ENCODE results near the gene RBMS1. TPM values are rescaled to one million over a fixed set of nuclear protein-coding genes. Genes with fewer than 3 reads are reported as not detected.

RBMS1 gene
- total RNA-seq, 4 donors from 2014 or later = 13.0 to 24.5 (median 14.1) TPM

DNA sequence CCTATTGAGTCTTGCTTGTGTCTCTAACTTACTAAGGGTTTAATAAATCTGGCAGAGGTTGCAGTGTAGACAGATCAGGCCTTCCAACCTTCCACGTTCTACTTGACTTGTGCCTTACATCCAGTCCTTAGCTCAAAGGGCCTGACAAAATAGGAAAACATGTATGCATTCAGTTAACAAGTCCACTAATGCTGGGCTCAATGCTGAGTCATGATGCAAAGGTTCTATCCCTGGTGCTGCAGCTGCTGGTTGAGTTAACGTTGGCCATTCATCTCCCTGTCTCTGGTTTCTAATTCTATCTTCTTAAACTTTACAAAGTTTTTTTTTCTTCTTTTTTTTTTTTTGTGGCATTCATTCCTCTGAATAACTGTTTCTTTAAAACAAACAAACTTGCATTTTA is 247.3 kb downstream of the RBMS1 start:
- Histone ChIP-seq H3K4me3 (no peak overlapping the region), H3K36me3 (no peaks in the 10 kb centered on the region), H3K4me1 (peaks cover 89 to 97% of the 10 kb centered on the region in 2 donors), H3K27ac (peak overlapping the region; percentile 83 to 87 (median 84)), H3K27me3 (no peaks in the 10 kb centered on the region), H3K9me3 (no peaks in the 10 kb centered on the region)
- DNase-seq (no peak), ATAC-seq (peak in 1 of 2 donors; percentile 11)
- in situ Hi-C loops (cut with MboI; ENCODE audit: low sequenced_read_pairs in 4 of 4) (no loop called here), intact Hi-C loops (cut with DNase I; ENCODE audit: low total_unique reads) (no loop called here)
- TF ChIP-seq CTCF (IDR thresholded peaks at IDR 0.05 in 4 of 5, conservative IDR thresholded peaks at IDR 0.05 in 1 of 5) = no peak
- TF ChIP-seq POLR2A (IDR thresholded peaks at IDR 0.05) = no peak

GRCh38 chr2:160245614-160246155 is 247.9 kb downstream of the RBMS1 start:
- H3K27ac ChIP-seq = peak overlapping the region; percentile 83 to 87 (median 84)
- in situ Hi-C loops (cut with MboI; ENCODE audit: low sequenced_read_pairs in 4 of 4) = no loop called here
- H3K9me3 ChIP-seq = no peaks in the 10 kb centered on the region
- H3K36me3 ChIP-seq = no peaks in the 10 kb centered on the region
- H3K27me3 ChIP-seq = no peaks in the 10 kb centered on the region
- intact Hi-C loops (cut with DNase I; ENCODE audit: low total_unique reads) = no loop called here
- H3K4me3 ChIP-seq = no peak overlapping the region
- no peak for ATAC-seq
- no peak for TF ChIP-seq CTCF (IDR thresholded peaks at IDR 0.05 in 4 of 5, conservative IDR thresholded peaks at IDR 0.05 in 1 of 5)
- TF ChIP-seq POLR2A (IDR thresholded peaks at IDR 0.05) = no peak
- DNase-seq = no peak
- peaks cover 88 to 96% of the 10 kb centered on the region in 2 donors for H3K4me1 ChIP-seq

DNA sequence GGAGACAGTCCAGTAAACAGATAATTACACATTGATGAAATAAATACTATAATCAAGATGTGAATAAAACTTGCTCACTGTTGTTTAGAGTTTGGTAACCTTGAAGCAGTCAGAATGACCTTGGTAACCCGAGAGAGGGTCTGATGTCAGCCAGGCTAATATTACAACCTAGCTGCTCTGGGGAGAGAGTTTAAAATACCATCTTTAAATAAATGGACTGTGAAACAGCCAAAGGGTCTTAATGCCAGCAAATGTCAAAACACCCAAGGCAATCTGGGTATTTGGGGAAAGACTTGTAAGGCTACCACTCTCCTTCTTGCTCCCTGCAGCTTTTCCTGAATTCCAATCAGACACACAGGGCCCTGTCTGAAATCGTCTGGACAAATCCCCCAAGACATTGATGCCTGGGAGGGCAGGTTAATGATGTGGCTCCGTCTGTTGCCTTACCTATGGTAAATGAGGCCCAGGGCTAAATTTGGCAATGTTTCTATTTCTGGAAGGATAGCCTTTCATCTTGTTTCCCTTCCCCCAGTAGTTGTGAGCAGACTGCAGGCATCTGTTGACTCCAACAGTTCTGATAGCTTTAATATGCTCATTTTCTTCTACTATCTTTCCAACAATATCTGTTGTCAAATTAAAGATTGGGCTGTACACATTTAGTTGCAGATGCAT is 250.6 kb downstream of the RBMS1 start:
- Histone ChIP-seq H3K27ac (peak overlapping the region; percentile 83 to 87 (median 84)), H3K4me1 (peaks cover 84 to 92% of the 10 kb centered on the region in 2 donors), H3K36me3 (no peaks in the 10 kb centered on the region), H3K4me3 (no peak overlapping the region), H3K27me3 (no peaks in the 10 kb centered on the region), H3K9me3 (no peaks in the 10 kb centered on the region)
- in situ Hi-C loops (cut with MboI; ENCODE audit: low sequenced_read_pairs in 4 of 4) = no loop called here
- peak; percentile 57 to 73 for ATAC-seq
- intact Hi-C loops (cut with DNase I; ENCODE audit: low total_unique reads) = no loop called here
- peak in 1 of 2 donors; percentile 58 for DNase-seq
- TF ChIP-seq POLR2A (IDR thresholded peaks at IDR 0.05) (peak; percentile 17 to 27), CTCF (IDR thresholded peaks at IDR 0.05 in 4 of 5, conservative IDR thresholded peaks at IDR 0.05 in 1 of 5) (no peak)

- H3K27me3 ChIP-seq = no peaks in the 10 kb centered on the region
- intact Hi-C loops (cut with DNase I; ENCODE audit: low total_unique reads) = no loop called here
- peak overlapping the region; percentile 83 to 87 (median 84) for H3K27ac ChIP-seq
- H3K36me3 ChIP-seq = no peaks in the 10 kb centered on the region
- DNase-seq (peak in 1 of 2 donors; percentile 31), ATAC-seq (peak; percentile 4 to 33)
- peaks cover 83 to 91% of the 10 kb centered on the region in 2 donors for H3K4me1 ChIP-seq
- H3K4me3 ChIP-seq = no peak overlapping the region
- H3K9me3 ChIP-seq = no peaks in the 10 kb centered on the region
- in situ Hi-C loops (cut with MboI; ENCODE audit: low sequenced_read_pairs in 4 of 4) = no loop called here
- TF ChIP-seq CTCF (IDR thresholded peaks at IDR 0.05 in 4 of 5, conservative IDR thresholded peaks at IDR 0.05 in 1 of 5) (no peak), POLR2A (IDR thresholded peaks at IDR 0.05) (no peak)
Measured at GRCh38 chr2:160241251-160242137, 252.1 kb downstream of the RBMS1 start.
